HG03469 (cell line): ENCODE data around the gene PARD3.
"Not testable (repeated sequence)": the region's sequence is repeated elsewhere in the genome, so short reads cannot be mapped to it uniquely, and the experiment has no call there.

Source experiments
- ATAC-seq: cut with Tn5 transposase; IDR thresholded peaks from one replicate; pipeline ENCODE4 v1.9.1; 2021; ENCODE audit warnings: mild to moderate bottlenecking, moderate library complexity, moderate number of reproducible peaks; ENCODE audit not compliant: unreplicated experiment

PARD3 gene

DNA sequence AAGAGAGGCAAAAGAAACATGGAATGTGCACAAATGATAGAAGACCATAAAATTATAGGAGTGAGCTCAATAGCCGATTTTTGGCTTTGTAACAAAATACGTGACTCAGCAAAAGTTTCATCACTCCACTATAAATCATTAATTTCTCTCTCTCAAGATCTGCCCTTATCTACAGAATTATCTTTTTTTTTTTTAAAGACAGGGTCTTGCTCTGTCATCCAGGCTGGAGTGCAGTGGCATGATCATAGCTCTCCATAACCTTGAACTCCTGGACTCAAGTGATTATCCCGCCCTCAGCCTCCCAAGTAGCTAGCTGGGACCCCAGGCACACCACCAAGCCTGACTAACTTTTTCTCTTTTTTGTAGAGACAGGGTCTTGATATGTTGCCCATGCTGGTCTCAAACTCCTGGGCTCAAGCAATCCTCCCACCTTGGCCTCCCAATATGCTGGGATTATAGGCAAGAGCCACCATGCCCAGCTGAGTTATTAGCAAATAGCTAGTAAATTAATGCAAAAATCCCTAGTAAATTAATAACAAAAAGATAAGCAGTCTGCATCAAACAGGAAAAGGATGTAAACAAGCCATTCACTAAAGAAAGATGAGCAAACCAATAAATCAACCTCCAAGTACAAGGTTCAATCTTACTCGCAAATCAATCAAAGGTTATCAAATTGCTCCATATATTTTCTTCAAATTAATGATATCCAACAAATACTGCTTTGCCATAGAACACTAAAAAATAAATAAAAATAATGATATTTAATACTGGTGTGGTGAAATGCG is 450.7 kb downstream of the PARD3 start:
- ATAC-seq: no peak

DNA sequence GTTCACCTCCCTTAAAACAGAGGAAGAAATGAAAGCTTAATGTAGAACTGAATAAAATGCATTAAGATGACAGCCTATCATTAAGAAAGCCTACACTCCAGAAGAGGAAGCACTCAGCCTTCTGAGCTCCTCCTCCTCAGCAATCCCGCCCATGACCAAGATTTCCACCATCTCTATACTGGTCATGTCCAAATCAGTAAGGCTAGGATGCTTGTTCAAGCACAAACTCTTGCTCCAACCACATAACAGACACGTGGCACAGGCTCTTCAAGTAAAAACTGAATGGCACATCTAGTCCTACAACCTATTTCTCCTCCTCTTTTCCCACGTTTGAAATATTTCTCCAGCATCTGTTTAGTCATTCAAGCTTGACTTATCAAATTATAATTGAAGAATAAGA is 454.1 kb downstream of the PARD3 start:
- no peak for ATAC-seq

DNA sequence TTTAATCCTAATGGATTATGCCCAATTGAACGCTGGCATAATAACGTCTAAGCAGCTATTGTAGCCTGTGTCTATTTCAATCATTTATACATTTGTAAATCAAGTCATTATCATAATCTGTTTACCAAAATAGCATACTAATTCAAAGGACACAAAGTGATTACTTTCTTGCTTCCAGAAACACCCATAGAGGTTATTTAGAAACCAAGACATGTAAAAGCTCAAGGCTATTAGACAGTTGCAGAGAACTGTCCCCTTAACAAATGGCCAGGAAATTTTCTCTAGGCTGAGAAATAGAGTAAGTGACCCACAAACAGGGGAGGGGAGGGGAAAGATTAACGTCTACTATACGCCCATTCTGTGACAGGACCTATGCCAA is 455.7 kb downstream of the PARD3 start:
- ATAC-seq: no peak

DNA sequence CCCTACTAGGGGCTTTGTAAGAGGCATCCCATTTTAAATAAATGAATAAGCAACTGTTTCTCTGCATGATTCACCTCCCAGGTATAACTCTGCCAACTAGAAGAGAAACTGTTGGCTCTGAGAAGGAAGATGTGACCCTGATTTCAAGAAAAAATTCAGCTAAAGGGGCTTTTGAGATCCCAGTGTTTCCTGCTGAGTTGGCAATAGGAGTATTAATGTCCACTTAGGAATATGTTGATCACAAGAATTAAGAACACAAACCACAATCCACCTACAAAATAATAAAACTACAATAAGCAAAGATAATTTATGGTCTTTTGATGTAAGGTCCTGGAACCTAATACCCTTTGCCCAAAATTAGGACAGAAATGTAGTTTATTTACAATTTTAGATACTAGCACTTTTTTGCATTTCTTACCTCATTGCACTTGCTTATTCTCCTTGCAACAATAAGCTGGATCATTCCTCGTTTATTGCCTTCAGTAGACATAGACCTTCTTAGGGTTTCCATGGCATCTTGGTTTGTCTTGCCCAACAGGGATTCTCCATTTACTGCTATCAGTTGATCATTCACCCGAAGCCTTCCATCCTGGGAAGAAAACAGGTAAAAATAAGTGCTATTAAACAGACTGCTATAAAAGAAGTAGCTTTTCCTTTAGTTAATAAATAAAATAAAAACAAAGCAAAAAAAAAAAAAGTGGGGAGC is 456.2 kb downstream of the PARD3 start:
- ATAC-seq: no peak

DNA sequence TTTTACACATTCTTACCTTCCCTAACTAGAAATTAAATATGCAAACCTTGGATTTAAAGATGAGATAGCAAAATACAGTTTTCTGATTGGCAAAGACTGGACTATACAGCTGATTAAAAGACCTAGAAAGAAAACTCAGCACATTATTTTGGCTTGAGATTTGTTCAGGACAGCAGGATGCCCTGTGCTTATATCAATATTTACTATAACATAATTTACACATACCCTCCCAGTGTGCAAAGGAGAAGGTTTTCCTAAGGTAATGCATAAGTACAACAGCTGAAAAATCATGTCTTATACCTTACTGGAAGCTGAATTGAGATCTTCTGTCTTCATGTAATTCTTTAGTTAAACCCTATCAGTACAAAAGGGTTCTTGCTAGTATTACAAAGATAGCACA is 458.6 kb downstream of the PARD3 start:
- ATAC-seq: no peak

DNA sequence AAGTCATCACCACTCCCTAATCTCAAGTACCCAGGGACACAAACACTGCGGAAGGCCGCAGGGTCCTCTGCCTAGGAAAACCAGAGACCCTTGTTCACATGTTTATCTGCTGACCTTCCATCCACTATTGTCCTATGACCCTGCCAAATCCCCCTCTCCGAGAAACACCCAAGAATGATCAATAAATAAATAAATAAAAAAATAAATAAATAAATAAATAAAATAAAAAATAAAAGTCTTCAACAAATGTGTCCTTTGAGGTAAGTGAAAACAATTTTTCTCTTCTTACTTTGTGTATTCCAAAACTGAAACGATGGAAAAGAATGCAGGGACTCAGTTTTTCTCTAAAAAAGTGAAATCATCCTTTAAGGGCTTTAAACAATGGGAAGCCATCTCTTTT is 461.6 kb downstream of the PARD3 start:
- not testable (repeated sequence) for ATAC-seq

DNA sequence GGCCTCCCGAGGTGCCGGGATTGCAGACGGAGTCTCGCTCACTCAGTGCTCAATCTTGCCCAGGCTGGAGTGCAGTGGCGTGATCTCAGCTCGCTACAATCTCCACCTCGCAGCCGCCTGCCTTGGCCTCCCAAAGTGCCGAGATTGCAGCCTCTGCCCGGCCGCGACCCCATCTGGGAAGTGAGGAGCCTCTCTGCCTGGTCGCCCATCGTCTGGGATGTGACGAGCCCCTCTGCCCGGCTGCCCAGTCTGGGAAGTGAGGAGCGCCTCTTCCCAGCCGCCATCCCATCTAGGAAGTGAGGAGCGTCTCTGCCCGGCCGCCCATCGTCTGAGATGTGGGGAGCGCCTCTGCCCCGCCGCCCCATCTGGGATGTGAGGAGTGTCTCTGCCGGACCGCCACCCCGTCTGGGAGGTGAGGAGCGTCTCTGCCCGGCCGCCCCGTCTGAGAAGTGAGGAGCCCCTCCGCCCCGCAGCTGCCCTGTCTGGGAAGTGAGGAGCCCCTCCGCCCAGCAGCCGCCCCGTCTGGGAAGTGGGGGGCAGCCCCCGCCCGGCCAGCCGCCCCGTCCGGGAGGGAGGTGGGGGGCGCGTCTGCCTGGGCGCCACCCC is 462.4 kb downstream of the PARD3 start:
- ATAC-seq: not testable (repeated sequence)

DNA sequence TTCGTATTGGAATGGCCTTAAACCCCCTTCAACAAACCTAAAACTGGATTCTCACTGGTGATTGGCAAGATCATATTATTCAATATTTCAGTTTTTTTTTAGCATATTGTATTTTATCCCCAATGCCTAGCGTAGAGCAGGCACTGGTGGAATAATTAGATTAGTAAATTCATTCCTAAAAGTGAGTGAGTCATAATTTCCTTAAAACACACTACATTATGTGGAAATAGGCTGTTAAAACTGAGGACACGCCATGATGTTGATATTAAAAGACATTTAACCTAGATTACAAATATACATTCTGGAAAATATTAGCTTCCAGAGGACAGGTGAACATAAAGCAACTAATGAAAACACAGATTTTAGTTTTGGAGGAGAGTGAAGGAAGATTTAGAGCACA is 463.9 kb downstream of the PARD3 start:
- ATAC-seq: no peak

DNA sequence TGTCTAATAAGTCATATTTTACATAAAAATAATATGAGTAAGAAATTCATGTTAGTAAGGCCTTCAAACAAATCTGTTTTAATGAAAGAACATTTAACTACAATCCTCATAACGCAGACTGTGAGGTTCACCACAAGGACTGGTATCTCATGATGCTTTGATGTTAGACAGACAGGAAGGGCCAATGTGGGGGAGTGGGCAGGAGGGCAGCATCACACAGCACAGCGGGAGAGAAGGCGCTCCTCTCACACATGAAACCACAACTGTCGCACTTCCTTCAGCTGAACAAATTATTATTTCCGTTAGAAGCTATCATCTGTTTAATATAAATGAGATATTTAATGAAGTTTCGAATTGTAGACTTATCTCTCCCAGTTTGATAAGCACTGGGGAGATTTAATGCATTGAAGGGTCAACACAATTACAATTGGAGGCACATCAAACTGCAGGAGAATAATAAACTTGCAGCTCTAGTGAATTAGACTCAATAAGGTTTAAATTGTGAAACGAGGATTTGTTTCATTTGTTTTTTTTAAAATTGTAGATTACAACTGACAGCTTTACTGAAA is 466.1 kb downstream of the PARD3 start:
- ATAC-seq: no peak

DNA sequence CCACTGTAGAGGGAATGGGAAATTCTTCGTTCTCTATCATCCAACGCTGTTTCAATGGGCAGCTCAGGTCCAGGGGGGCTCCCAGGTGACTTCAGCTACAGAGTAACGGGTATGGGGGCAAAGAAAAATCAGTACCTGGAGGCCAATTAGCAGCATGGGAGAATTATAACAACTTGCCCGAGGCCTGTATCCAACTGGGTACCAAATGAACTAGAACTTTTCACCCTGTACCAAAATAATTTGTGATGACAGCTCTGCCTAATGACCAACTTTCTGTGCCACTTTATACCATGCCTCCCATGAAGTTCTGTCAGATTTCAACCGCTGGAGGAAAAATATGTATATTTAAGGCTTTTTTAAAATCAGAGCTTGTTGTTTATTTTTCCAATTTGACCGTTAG is 467.1 kb downstream of the PARD3 start:
- no peak for ATAC-seq

DNA sequence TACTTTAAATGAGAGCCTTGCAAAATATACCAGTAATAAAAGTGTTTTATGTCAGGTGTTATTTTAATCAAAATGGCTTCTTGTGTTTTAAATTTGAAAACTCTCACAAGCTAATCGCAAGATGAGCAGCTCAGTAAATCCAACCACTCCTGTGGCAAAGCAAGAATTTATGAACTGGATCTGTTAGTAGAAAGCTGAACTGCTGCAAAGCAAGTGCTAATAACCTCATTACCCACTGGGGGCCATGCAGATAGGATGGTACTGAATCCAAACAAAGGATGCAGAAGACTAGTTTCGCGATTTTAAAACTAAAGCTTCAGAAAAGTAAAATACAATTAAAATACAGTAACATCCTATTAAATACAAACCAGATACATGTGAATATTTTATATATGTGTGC is 468.0 kb downstream of the PARD3 start:
- ATAC-seq: no peak

DNA sequence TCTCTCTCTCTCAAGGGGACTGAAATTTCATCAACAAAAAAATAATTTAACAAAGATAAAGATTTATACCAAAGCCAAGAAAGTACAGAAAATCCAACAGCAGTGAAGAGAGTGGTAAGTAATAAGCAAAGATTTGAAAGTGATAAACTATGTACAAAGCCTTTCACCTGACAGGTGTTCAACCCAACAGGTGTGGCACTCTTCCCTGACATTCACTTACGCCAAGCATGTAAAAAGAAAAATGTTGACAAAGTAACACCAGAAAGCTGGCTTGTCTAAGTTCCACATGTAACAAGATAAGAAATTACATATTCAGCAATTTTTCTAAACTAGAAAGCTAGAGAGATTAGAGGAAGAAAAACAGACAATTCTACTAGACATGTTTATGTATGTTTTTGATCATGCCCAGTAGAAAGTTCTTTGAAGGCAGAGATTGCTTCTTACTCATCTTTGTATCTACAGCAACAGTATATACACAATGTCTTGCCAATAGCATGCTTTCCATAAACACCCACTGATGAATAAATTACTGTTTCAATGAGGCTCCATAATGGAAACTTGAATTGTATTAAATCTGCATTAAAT is 468.5 kb downstream of the PARD3 start:
- ATAC-seq: no peak

DNA sequence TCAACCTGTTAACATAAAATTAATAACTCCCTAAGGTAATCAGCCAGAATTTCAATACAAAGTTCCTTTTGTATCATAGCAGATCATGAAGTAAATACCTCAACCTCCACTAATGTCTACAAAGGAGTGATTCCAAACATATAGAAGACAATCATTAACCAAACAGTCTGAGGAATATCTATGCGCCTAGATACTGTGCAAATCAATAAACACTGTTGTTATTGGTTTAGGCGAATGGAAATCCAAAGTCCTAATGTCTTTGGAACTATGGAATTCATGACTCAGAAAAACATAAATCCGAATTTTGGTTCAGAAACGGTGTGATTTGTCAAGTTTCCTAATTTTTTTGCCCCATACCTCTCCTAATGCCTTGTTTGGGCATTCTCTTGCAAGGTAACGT is 469.7 kb downstream of the PARD3 start:
- no peak for ATAC-seq

DNA sequence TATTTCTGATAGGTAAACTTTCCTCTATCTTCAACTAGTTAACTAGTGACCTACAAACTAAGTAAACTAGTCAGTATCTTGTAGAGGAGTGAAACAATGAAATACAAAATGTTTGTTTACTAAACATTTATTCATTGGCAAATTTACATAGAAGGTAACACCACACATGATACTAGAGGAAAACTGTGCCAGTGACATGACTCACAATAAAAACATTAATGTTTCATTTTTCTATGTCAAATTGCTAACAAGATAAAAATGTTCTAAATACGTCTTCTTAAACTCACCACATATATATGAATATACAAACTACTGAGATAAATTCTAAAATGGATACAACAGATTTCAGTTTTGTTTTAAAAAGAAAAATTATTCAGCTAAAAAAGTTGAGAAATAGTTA is 471.3 kb downstream of the PARD3 start:
- no peak for ATAC-seq

DNA sequence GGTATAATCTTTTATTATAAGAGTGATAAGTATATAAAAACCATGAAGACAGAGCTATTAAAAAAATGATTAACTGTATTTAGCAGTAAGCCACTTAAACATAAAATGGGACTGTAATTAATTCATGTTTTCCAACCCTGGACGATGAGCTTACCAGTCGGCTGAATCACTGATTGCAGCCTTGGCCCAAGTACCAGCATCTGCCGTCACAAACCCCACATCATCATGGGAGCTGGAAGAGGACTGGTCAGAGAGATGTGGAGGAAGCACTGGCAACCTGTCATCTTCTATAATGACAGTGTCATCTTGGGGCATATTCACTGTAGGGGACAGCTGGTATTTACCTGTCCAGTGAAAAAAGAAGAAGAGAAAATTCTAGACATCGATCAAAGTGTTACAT is 473.6 kb downstream of the PARD3 start:
- no peak for ATAC-seq

DNA sequence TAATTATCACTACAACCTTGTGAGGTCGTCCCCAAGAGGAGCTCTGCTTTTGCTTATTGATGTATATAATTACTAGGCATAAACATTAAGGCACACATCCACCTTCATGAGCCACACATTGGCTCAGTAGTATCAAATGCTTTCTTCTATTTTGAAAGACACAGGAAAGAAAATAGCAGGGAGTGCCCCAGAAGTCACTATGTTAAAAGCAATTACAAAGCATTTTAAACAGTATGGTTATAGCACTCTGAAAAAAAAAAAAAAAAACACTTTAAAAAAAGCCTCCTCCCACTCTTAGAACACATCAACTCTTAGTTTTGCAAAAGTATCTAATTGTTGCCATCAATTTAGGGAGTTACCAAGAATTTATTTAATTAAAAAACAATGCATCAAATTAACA is 474.2 kb downstream of the PARD3 start:
- no peak for ATAC-seq

DNA sequence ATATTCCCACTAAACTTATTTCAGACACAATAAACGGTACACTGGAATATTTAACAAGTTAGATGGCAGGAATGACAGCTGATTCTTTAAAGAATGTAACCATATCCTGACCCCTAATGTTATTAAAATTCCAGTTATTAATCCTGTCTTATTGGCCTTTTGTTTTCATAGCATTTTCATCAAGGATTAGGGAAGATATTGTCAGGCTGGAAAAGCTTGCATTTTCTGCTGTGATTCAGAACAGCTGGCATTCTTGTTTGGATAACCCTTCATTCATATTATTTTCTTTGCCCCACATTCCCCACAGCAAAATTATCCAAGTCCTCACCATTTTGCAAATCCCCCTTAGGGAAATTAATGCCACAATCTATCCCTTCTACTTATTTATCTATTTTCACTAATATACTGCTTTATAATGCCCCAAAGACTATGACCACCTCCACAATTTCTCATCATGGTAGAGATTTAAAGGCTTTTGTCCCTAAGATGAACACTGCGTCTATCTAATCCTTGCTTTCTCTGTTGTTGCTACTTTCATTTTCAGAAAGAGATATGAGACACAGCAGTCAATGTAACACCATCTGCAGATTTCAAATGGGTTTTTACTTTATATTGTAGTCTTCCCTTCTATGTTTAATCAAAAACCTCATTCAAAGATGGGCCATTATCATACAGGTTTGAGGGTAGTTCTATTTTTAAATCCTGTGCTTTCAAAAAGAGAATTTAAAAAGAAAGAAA is 475.1 kb downstream of the PARD3 start:
- no peak for ATAC-seq

DNA sequence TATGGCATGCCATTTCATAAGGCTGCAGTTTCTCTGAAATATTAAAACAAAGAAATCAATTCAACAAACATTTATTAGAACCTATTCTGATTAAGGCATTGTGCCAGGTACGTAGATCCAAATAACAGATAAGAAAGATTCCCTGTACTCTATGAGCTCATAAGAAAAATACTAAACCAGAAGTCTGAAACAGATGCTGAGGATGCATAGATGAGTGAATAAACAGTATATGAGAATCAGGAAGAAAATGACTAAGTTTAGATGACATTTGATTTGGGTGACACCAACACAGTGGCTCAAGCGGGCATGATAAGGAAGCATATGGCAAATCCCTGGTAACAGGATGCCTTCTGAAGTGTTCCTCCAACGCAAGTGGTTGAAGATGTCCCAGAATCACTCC is 477.2 kb downstream of the PARD3 start:
- no peak for ATAC-seq

DNA sequence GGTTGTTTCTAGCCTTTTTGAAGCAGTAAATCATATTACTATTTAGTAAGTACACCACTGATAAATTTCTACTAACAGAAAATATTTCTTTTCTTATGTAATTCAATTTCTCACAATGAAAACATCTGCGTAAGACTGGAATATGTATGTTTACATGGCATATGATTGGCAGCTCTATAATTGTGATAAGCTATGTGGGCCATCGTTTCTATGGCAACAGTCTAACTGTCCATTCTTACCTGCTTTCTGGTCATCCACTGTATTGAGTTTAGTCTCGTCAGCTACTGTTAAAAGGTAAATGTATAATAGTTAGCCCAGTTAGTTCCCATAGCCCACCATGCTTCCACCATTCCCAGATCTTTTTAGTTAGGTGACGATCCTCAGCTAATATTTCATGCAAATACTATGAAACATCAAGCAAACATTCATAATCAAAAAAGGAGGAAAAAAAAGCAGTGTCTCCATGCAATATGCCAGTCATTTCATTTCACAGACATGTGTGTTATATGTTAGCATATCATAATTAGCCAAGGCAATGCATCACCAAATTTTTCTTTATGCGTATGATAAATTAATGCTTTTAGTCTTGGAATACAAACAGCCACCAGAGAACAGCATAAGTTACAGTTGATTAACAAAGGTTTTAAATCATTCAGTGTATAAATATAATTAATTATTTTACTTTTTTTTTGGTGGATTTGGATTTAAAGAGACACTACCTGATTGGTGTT is 479.0 kb downstream of the PARD3 start:
- no peak for ATAC-seq

DNA sequence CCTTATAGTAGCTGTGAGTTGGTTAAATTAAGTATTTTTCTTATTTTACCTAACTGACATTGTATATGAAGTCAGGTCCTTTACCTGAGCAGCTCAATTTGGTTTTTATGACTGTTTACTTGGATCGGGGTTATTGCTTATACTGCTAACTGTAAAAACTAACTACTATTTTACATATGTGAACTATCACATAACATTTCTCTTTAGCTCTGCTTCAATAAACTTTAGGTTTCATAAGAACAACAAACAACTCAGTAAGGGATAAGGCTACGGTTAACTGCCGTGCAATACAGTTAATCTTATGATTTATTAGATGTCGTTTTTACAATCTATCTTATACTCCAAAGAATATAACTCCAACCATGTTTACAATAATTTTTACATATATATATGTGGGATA is 480.2 kb downstream of the PARD3 start:
- no peak for ATAC-seq
